NB4 (cell line): ENCODE measurements around the gene CXXC1.

Experiments
- CTCF ChIP-seq: IDR thresholded peaks from one replicate; pipeline ENCODE4 v1.5.1; 2012; ENCODE audit warnings: low read depth, low read length
- MAX ChIP-seq: IDR thresholded peaks from 2 replicates; pipeline ENCODE4 v1.6.1; 2011; ENCODE audit warnings: low read depth, low read length
- MYC ChIP-seq: IDR thresholded peaks from 2 replicates; pipeline ENCODE4 v1.6.1; 2011; ENCODE audit warnings: low read depth, low read length
- POLR2A ChIP-seq: IDR thresholded peaks from 2 replicates; pipeline ENCODE4 v1.6.1; 2011; ENCODE audit warnings: mild to moderate bottlenecking; ENCODE audit not compliant: insufficient read length; ENCODE audit errors: extremely low read depth

GRCh38 chr18:50330176-50330575 lies 42.7 kb upstream of the CXXC1 start:
- TF ChIP-seq CTCF = no peak
- TF ChIP-seq MAX = no peak
- no peak for TF ChIP-seq POLR2A
- no peak for TF ChIP-seq MYC
